Caki2 (cell line): ENCODE measurements around the gene WFDC9. TPM values are rescaled to one million over a fixed set of nuclear protein-coding genes. Genes with fewer than 3 reads are reported as not detected.
"Not testable (repeated sequence)": the region's sequence is repeated elsewhere in the genome, so short reads cannot be mapped to it uniquely, and the experiment has no call there.

Source experiments
- DNase-seq: peaks from one replicate; pipeline ENCODE4 v3.0.0-alpha.2; 2015; ENCODE audit warnings: low read depth
- in situ Hi-C: cut with HindIII; loops from 2 replicates; pipeline ENCODE4 v1.10.0; 2016; ENCODE audit warnings: low sequenced_read_pairs, low pct_unique_long_range_greater_than_20kb, mixed read lengths
- total RNA-seq: library from RNA; depleted of rRNA; stranded (reverse); fragments of >200 nt; shearing (Covaris generic); gene quantifications from 2 replicates; pipeline ENCODE4 v1.2.3, GENCODE V29; 2014; ENCODE audit warnings: low replicate concordance

The WFDC9 gene
- total RNA-seq, 1 experiment from 2014 or later, result not detected

DNA sequence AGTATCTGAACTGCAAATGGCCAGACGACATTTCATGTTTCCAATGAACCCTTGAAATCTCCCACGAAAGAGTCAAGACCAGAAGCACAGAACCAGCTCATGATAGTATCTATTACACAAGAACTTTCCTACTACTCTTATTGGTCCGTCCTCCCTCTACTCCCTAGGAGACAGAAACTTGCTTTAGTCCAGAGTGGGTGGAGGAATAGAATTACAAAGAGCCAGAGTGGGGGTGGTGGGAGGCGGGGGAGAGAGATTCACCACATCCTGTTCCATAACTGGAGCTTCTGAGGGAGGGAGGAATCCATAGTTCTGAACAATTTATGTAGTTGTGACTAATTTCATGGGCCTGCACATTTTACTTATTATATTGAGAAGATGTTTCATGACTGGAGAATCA is 20.0 kb downstream of the WFDC9 start:
- DNase-seq, result no peak

DNA sequence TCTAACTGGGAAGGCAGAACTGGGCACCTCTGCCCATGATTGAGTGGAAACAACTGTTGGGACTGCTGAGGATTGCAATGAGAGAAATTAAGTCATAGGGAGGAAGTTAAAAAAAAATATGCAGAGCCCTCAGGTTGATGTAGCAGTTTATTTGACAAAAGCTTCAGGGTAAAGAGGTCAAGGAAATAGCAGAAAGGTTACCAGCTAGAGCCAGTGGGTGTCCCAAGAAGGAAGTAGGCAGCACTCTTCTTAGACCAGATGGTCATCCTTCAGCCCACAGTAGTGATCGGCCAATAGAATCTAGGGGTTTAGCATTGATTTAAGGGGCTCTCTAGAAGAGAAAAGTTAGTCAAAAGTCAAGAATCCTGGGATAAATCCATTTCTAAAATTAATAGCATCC is 23.3 kb downstream of the WFDC9 start:
- in situ Hi-C loops, result no loop called here
- DNase-seq, result no peak

More for the DNA sequence above, 20.0 kb downstream of the WFDC9 start:
- in situ Hi-C loops, result no loop called here

DNA sequence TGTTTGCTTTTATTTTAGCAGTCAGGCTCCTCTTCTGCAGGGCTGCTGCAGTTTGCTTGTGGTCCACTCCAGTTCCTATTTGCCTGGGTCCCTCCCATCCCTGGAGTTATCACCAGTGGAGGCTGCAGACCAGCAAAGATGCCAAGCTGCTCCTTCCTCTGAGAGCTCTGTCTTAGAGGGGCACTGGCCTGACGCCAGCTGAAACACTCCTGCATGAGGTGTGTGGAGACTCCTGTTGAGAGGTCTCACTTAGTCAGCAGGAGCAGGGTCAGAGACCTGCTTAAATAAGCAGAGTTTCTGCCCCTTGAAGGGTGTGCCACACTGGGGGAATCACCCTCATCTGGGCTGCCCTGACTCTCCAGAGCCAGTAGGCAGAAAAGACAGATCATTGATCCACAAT is 35.8 kb downstream of the WFDC9 start:
- DNase-seq, result no peak
- in situ Hi-C loops, result no loop called here

DNA sequence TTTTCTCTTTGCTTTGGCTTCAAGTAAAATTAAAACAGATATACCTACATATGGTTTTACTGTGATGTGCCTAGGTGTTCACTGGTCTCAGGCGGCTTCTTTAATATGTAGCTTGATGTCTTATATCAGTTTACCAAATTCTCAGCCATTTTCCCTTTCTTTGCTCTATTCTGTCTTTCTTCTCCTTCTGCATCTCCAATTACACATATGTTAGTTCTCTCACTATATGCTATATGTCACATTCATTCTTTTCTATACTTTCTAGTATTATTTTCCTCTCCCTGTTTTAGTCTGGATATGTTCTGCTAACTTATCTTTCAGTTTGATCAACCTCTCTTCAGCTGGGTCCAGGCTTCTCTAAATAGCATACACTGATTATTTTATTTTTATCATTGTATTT is 37.6 kb downstream of the WFDC9 start:
- DNase-seq, result no peak
- in situ Hi-C loops, result no loop called here

DNA sequence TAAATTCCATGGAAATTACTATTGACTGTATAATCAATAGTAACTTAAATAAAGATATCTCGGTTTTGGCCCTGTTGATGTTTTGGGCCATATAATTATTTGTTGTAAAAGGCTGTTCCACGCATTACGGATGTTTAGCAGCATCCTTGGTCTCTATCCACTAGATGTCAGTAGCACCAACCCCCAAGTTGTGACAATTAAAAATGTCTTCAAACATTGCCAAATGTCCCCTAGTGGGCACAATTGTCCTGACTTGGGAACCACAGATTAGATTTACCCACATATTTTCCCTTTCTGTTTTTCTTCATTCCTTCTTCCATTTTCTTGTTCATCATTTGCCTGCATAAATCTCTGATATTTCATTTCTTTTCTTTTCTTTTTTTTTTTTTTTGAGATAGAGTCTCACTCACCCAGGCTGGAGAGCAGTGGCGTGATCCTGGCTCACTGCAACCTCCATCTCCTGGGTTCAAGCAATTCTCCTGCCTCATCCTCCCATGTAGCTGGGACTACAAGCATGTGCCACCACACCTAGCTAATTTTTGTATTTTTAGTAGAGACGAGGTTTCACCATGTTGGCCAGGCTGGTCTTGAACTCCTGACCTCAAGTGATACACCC is 38.4 kb downstream of the WFDC9 start:
- peak; percentile 41 for DNase-seq
- in situ Hi-C loops, result no loop called here

DNA sequence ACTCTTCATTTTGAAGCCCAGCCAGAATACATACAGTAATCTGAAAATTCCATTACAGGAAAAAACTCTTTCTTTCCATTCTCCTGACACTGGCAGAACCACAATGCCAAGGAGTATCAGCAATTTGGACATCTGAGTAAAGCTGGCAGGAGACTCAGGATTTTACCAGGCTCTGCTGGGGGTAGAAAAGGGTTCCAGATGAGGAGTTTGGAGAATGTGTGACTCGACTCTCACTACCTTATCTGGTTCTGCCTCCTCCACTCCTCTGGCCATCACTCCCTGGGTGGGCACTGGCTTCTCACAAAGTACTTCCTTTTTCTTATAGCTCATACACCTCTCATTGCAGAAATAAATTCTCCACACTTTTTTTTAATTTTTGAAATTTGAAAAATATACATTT is 41.4 kb downstream of the WFDC9 start:
- DNase-seq, result no peak
- in situ Hi-C loops, result no loop called here

DNA sequence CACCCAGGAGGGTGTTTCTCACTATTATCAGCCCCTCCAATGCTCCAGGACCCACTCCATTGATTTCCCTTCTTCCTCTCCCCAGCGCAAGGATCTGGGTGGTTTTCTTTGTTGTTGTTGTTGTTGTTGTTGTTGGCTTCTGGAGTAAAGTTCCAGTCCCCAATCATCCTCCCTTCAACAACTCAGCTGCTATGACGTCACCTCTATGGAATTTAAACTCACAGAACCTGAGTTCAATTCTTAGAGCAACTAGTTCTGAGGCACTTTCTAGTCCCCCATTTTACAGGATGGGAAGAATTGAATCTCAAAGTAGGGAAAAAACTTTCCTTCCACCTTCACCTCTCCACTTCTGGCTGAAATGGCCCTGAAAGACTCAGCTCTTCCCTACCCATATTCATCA is 42.3 kb downstream of the WFDC9 start:
- DNase-seq, result no peak
- in situ Hi-C loops, result no loop called here

DNA sequence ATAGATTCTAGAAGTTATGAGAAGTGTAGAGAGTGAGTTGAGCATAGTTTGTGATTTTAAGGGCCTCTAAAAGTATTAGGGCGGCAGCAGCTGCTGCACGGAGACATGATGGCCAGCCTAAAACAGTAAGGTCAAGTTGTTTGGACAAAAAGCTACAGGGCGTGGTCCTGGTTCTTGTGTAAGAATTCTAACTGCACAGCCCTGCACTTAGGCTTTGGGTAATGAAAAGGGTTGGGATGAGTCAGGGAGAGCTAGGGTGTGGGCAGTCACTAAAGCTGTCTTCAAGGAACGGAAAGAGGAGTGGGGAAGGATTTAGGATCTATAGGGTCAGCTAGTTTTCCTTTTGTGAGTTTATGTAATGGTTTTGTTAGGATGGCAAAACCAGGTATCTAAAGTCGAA is 45.1 kb downstream of the WFDC9 start:
- in situ Hi-C loops, DNase-seq: not testable (repeated sequence)

DNA sequence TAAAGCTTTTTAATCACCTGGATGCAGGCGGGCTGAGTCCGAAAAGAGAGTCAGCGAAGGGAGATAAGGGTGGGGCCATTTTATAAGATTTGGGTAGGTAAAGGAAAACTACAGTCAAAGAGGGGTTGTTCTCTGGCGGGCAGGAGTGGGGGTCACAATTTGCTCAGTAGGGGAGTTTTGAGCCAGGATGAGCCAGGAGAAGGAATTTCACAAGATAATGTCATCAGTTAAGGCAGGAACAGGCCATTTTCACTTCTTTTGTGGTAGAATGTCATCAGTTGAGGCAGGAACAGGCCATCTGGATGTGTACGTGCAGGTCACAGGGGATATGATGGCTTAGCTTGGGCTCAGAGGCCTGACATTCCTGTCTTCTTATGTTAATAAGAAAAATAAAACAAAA is 46.8 kb downstream of the WFDC9 start:
- in situ Hi-C loops, DNase-seq: not testable (repeated sequence)

DNA sequence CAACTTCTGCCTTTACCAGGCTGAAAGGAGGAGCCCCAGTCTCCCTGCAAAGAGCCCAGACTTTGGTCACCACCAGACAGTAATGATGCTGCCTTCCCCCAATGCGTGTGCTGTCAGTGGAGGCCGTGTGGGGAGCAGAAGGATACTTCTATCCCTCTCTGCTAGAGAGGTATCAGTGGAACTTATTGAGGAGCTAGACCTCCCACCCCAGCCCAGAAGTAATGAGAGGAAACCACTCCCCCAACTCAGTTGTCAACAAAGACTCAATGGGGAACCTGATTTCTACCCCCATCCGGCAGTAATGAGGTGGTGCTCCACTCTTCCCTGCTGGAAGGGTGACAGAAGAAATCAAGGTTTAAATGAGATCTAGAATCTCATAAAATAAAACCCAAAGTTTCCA is 47.6 kb downstream of the WFDC9 start:
- in situ Hi-C loops, result no loop called here
- no peak for DNase-seq

DNA sequence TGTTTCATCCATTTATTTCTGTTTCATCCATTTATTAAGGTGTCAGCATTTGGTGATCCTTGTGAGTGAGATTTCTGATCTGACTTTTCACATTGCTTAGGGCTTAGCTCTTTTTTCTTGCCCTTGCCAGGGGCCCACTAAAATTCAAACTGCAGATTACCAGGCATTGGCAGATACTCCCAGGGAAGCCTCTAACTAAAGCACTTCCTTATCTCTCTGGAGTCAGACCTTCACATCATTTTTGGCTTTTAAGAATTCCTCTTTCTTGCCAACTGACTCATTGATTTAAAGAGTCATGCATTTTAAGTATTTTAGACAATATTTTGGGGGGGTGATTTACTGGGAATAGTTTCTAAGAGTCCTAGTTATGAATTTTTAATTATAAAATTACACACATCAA is 49.4 kb downstream of the WFDC9 start:
- in situ Hi-C loops, result no loop called here
- no peak for DNase-seq

DNA sequence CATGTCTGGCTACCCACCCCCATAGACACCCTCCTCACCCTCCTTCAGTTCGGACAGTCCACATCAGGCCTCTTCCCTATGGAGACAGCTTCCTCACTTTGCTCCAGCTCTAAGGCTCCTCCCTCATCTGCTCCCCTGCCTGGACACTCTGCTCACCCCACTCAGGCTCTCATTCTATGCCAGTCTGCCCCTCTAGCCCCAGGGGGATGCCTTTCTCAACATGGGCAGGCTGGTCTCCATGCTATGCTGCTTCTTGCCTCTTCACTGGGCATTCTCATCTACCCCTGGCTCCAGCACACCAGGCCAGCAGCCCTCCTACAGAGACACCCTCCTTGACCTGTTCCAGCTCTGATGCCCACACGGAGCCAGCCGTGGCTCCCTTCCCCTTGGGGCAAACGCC is 51.9 kb downstream of the WFDC9 start, which contains the start of gene WFDC8:
Gene WFDC8, minus strand, starts transcription at position 101 of the 400 bp plus-strand sequence. Its CDS starts 37 bp downstream, at position 64.
- in situ Hi-C loops, result no loop called here
- DNase-seq, result no peak

DNA sequence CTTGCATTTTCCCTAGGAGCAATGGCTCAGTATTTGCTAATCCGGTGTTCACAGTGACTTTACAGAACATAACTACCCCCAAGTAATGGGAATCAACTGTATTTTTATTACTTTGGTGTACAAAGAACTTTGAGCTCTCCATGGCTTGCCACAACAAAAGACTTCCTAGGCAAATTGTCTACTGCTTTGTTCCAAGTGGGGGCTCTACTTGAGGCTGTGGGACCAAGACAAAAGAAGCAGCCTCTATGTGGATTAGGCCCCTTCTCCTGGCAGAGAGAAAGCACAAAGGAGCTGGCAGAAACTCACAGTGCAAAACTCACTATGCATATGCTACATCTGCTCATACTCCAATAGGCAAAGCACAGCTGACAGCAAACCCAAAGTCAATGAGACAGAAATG is 52.9 kb downstream of the WFDC9 start:
- no peak for DNase-seq
- in situ Hi-C loops, result no loop called here

DNA sequence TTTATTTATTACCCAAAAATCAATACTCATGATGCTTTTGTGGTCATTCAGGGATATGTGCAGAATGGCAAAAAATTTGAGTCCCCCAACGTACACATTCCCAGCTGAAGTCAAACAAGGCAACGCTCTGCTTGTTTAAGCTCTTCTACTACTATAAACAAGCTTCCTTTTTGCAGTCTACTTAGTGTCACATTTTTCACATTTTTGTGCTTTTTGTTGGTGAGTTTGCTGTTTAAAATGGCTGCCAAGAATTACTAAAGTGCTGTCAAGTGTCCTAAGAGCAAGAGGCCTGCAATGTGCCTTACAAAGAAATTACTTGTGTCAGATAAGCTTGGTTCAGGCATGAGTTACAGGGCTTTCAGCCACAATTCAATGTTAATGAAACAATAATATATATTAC is 54.1 kb downstream of the WFDC9 start:
- no peak for DNase-seq

DNA sequence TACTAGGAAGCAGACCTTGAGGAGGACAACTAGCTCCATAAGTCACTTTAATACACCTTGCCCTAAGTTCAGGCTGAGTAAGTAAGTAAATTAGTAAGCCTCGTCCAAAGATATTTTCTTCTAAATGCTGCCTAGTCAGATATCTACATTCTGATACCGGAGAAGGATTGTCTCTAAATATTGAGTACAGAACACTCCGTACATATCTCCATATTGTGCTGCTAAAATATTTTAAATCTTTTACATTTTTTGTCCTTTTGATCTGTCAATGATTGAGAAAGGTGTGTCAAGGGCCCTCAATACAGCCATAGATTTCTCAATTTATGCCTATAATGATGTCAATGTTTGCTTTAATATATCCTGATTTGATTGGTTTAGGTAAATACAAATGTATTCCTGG is 55.2 kb downstream of the WFDC9 start:
- no peak for DNase-seq
- in situ Hi-C loops, result no loop called here

More for the DNA sequence above, 54.1 kb downstream of the WFDC9 start:
- in situ Hi-C loops, result no loop called here

DNA sequence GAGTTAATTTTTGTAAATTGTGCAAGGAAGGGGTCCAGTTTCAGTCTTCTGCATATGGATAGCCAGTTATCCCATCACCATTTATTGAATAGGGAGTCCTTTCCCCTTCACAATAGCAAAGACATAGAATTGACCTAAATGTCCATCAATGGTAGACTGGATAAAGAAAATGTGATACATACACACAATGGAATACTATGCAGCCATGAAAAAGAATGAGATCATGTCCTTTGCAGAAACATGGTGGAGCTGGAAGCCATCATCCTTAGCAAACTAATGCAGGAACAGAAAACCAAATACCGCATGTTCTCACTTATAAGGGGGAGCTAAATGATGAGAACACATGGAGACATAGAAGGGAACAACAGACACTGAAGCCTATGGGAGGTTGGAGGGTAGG is 61.4 kb downstream of the WFDC9 start:
- in situ Hi-C loops, DNase-seq: not testable (repeated sequence)

DNA sequence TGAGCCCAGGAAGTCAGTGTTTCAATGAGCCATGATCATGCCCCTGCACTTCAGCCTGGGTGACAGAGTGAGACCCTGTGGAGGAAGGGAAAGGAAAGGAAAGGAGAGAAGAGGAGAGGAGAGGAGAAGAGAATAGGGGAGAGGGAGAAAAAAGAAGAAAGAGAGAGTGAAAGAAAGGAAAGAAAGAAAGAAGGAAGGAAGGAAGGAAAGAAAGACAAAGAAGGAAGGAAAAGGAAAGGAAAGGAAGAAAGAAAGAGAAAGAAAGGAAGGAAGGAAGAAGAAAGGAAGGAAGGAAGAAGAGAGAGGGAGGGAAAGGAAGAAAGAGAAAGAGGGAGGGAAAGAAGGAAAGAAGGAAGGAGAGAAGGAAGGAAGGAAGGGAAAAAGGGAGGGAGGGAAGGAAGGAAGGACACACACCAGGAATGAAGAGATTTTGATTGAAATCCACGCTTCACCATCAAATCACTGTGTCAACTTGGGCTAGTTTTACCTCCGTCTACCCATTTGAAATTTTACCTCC is 66.3 kb downstream of the WFDC9 start:
- DNase-seq, result no peak
- in situ Hi-C loops, result no loop called here
